Myocyte (in vitro differentiated cells): ENCODE measurements around the gene NGLY1. TPM values are rescaled to one million over a fixed set of nuclear protein-coding genes. Genes with fewer than 3 reads are reported as not detected.

ENCODE experiments used
- total RNA-seq: library from RNA; depleted of rRNA; stranded (reverse); fragments of >200 nt; gene quantifications from 2 replicates; pipeline ENCODE4 v1.2.3, GENCODE V29; 2014

Gene NGLY1
- total RNA-seq, 1 donor from 2014 or later, result 26.6 TPM

Other genes starting within 250 kb of the NGLY1 start
- gene TOP2B, start 118.5 kb downstream of the NGLY1 start, total RNA-seq, result 81.5 and 85.6 TPM in 2 replicates
- 13.0 and 13.6 TPM in 2 replicates for gene OXSM, start 6.6 kb upstream of the NGLY1 start, total RNA-seq